Activated effector memory CD4-positive, alpha-beta T cell treated with anti-CD3 and anti-CD28 coated beads, Interleukin-2, amount 50 U/mL, for 16 hours (primary cell): Measurements from ENCODE around the gene PRPSAP2.
"Not testable (repeated sequence)": the region's sequence is repeated elsewhere in the genome, so short reads cannot be mapped to it uniquely, and the experiment has no call there.

ENCODE experiments used
- DNase-seq: peaks from one replicate; pipeline ENCODE4 v3.0.0-alpha.2; 2020

PRPSAP2 gene, protein sequence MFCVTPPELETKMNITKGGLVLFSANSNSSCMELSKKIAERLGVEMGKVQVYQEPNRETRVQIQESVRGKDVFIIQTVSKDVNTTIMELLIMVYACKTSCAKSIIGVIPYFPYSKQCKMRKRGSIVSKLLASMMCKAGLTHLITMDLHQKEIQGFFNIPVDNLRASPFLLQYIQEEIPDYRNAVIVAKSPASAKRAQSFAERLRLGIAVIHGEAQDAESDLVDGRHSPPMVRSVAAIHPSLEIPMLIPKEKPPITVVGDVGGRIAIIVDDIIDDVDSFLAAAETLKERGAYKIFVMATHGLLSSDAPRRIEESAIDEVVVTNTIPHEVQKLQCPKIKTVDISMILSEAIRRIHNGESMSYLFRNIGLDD

DNA sequence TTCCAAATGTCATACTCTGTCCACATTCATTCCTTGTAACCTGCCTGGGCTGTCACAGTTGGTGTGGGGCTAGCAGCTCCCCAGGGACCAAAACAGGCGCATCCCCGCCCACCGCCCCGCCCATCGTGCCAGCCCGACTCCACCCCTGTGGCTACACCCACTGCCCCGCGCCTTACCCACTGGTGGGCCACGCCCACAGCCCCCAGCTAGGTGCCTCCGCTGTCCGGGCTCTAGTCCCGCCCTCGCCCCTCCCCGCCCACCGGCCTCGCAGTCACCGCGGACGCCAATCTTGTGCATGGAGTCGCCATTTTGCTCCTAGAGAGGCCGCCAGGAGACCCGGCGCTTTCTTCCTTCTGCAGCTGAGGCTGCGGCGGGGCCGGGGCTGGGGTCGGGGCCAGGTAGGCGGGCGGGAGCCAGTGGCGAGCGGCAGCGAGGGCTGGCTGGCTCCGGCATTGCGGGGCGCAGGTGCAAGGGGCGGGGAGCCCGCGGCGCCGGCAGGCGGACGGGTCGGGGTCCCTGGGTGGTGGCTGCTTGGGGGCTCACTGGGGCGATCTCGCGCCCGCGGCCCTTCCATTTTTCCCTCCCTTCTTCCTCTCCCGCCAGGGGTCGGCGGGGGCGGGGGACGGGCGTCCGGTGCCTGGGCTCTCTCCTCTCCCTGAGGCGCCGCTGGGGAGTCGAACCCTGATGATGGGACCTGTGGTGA lies at the start of gene PRPSAP2:
Gene PRPSAP2, plus strand, starts transcription at position 268 of the 703 bp plus-strand sequence. CDS start 7,703 bp downstream, outside the sequence.
- DNase-seq: peak; percentile 98

DNA sequence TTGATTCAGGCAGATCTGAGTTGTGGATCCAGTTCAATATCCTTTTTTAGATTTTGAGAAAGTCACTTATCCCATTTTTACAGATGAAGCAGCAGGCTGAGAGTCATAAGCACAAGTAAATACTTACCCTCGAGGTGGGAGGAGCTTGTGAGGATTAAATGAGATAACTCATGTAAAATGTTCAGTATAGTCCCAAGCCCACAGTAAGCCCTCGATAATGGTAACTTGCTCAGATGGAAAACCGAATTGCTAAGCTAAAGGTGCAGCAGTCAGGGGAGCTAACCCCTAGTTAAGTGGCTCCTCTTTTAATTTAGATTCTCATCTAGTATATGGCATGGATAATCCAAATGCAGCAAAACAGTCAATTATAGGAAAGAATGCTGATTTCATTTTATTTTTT lies 42.0 kb upstream of the PRPSAP2 start:
- DNase-seq: not testable (repeated sequence)

DNA sequence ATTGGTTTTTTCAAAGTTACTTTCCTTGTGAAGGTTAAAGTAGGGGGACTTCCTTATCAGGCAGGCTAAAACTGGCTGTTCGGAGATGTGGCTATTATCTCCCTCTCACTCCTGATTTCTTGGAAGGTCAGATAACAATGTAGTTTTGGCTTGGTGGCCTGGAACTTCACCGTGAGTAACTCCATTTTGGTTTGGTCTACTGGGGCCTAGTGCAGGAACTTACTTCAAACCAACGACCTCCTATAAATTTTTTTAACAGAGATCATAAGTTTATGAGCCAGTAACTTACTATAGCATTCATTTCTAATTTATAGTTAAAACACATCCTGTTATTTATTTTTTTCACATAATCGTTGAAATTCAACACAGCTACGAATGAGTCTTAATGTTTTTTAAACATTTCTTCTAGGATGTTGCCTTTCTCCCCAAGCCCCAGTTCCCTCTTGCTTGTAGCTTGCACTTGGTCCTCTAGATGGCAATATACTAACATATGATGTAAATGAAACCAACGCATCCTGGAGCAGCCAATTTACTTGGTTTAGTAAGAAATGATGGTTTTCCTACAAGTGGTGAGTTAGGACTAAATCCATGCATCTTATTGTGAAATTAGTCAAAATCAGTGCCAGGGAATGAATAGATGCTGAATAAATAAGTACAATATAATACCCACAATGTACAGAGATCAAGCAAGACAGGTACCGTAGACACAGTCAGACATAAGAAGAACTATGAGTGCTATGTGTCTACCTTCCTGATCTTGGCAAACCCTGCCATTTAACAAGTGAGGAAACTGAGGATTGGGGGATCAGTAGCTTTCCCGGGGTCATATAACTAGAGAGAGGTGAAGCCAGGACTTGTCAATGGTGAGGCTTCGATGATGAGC lies 41.2 kb upstream of the PRPSAP2 start:
- peak; percentile 60 for DNase-seq

DNA sequence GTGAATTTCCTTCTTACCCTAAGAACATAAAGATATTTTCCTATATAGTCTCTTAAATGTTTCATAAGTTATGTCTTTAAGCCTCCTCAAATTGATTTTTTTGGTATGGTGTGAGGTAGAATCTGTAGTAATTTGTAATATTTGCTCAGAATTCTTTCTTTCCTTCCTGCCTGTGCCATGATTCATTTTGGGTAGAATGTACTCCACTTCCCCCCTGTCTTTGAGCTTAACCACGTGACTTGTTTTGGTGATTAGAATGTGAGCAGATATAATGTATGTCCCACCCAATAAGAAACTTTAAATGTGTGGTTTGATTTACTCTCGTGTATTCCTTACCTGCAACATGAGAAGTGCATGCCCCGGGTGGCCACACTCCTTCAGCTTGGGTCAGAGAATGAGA lies 36.5 kb upstream of the PRPSAP2 start:
- not testable (repeated sequence) for DNase-seq

DNA sequence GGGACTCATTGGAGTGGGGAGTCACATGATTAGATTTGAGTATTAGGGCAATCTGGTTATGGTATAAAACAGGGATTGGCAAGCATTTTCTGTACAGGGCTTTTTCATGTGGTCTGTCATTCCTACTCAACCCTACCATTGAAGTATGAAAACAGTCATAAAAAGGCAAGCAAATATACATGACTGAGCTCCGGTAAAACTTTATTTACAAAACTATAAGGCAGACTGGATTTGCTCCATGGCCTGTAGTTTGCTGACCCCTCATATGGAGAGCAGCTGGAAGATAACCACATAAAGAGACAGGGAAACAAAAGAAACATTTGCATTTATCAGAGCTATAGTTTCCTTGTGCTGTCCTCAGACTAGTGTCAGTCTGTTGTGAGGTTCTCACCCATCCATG lies 30.3 kb upstream of the PRPSAP2 start:
- not testable (repeated sequence) for DNase-seq

GRCh38 chr17:18848501-18848900 lies 9.4 kb upstream of the PRPSAP2 start:
- DNase-seq: no peak

- DNase-seq: no peak
Observed at GRCh38 chr17:18850679-18851078, 7.3 kb upstream of the PRPSAP2 start.

GRCh38 chr17:18851201-18851600 lies 6.7 kb upstream of the PRPSAP2 start:
- no peak for DNase-seq

- no peak for DNase-seq
Observed at GRCh38 chr17:18854956-18855355, 3.0 kb upstream of the PRPSAP2 start.

DNA sequence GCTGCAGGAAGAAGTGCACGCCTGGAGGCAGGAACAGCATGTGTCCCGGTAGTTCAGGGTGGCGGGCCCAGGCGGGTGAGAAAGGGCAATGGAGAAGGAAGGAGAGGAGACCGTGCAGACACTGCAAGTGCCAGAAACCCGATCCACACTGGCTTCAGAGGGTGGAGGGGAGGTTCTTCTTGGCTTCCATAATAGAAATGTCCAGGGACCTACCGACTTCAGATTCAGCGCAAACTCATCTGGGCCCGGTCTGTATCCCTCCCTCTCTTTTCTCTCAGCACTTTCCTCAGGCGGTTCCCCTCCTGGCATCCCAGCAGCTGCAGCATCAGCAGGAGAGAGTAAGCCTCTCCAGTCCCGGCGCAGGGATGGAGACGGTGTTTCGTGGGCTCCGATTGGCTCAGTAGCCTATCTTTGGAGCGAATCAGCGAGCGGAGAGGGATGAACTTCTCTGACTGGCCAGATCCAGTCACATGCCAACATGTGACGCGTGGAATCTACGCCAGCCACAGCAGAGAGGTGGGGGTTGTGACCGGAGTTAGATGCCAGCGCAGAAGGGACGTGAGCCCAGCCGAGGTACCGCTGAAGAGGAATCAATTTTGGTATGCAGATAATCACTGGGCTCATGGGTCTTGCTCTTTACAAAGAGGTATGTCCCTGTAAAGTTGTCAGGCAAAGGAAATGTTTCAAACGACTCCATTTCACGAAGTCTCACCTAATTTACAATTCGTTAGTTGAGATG lies 1.9 kb upstream of the PRPSAP2 start:
- peak; percentile 95 for DNase-seq

DNA sequence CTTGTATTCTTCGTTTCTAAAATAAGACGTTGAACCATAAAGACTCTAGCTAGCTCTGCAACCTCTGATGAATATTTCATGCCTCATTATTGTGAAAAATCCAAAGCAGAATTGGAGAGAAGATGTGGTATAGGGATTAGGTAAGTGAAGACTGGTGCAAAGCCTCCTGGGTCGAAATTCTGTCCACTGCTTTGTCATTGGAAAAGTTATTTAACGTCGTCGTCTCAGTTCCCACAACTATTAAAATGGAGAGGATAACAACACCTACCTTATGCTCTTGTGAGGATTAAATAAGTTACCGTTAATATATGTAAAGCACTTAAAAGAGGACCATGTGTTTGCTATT lies 1.4 kb upstream of the PRPSAP2 start:
- no peak for DNase-seq

GRCh38 chr17:18858567-18859245 lies 775 bp downstream of the PRPSAP2 start:
- DNase-seq: no peak

GRCh38 chr17:18859256-18859655 lies 1.3 kb downstream of the PRPSAP2 start:
- no peak for DNase-seq

DNA sequence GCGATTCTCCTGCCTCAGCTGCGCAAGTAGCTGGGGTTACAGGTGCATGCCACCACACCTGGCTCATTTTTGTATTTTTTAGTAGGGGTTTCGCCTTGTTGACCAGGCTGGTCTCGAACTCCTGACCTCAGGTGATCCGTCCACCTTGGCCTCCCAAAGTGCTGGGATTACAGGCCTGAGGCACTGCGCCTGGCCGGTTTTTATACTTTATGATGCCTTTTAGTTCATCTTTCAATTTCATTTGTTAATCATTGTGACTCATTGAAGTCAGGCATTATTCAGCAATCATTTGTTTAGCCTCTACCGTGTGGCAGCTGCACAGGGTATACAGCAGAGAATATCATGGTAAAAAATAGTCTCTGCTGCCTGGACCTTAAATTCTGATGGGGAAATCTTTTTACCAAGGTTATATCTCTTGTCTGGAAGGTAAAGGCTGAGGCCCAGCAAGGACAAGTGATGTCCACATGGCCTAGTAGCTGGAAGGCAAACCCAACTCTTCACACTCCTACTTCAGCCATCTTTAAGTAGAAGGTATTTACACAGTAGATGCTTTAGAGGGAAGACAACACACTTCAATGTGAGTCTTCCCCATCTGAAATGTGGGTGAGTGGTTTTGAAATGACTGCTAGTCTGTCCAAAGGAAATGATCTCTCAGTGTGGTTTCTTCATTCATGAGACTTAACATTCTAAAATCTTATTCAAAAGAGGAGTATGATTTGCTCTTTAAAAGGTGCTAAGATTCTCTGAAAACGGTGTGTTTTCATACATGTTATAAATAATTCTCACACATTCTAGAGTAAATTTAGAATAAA lies 2.4 kb downstream of the PRPSAP2 start:
- DNase-seq: no peak

DNA sequence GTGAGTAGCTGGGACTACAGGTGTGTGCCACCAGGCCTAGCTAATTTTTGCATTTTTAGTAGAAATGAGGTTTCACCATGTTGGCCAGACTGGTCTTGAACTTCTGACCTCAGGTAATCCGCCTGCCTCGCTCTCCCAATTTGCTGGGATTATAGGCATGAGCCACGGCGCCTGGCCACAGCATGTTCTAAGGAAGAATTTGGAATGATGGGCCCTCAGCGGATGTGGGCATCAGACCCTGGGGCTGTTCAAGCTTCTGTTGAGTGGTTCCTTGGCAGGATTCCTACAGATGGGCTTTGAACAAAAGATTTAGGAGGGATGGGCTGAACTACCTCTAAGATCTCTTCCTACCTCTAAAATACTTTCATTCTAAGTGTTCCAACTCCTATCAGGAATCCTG lies 4.1 kb downstream of the PRPSAP2 start:
- DNase-seq: no peak

- not testable (repeated sequence) for DNase-seq
Observed at GRCh38 chr17:18864996-18865395, 7.1 kb downstream of the PRPSAP2 start.

DNA sequence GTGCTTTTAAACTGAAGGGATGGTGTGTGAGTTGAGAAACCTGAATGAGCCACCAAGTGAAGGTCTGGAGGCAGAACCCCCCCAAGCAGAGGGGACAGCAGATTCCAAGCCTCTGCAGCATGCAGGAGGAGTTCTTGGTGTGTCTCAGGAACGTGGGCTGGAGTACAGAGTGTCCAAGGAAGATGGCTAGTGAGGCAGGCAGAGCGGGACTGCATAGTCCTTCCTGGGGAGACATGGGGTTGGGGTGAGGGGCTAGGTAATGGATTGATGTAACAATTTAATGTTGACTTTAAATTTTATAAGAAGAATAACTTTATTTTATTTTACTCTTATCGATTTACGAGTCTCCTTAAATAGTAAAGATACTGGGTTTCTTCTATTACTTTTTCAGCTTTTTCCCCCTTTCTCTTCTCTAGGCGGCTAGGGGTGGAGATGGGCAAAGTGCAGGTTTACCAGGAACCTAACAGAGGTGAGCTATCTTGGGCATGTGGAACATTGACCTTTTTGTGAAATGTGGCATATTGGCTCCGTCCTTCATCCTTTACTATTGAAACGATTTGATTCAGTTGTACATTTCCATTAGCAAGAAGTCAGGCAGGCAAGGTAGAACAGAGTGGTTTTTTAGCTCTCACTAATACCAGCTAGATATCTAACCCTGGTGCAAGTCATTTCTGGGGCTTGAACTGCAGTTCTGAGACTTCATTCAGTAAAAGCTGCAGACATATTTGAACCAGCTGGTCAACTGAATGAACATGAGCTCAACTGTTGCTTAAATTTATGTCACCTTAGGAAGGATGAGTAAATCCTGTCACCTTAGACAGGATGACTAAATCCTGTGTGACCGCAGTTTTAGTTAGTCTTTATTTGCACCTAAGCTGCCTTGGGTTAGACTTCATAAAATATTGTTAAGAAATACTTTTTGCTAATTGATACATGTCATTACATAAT lies 9.2 kb downstream of the PRPSAP2 start:
- DNase-seq: no peak

- no peak for DNase-seq
Observed at GRCh38 chr17:18877104-18877645, 19.2 kb downstream of the PRPSAP2 start.

GRCh38 chr17:18888766-18889290 lies 30.9 kb downstream of the PRPSAP2 start:
- no peak for DNase-seq
